HCT116 (cell line): ENCODE data around the gene NTSR1. TPM values are rescaled to one million over a fixed set of nuclear protein-coding genes. Genes with fewer than 3 reads are reported as not detected.

ENCODE experiments used
- ATAC-seq: fragments of 200-7000 bp; cut with Tn5 transposase; 2 replicates; pipeline ENCODE4 v1.9.1; 2020; ENCODE audit warnings: mild to moderate bottlenecking, moderate library complexity
- BruUV-seq: library from RNA; stranded (reverse); fragments of 400-500 nt; replicated peaks from 2 replicates; lab custom pipeline; 2021; lab: Mats Ljungman, UMichigan
- CTCF ChIA-PET: fragments of 300-600 bp; sonication (Branson Sonifier 250); formaldehyde crosslinking; loops from one replicate; lab custom pipeline; 2021; ENCODE audit warnings: antibody characterized with exemption; lab: Charles Lee
- POLR2A ChIA-PET: fragments of 300-600, 350-600 bp; sonication (Branson Sonifier 250); formaldehyde crosslinking; loops from one replicate; lab custom pipeline; 2021; ENCODE audit warnings: antibody characterized with exemption; lab: Charles Lee
- RAD21 ChIA-PET, 2 experiments: fragments of 300-600 bp; sonication (Branson Sonifier 250); formaldehyde crosslinking; loops; one replicate each; lab custom pipeline; 2023; ENCODE audit warnings: low total read pairs in 2 of 2; ENCODE audit not compliant: uncharacterized antibody in 2 of 2, unreplicated experiment in 2 of 2, low non-redundant PET in 1 of 2; lab: Charles Lee
- DNase-seq: peaks from one replicate; pipeline ENCODE4 v3.0.0-alpha.2; 2010; ENCODE audit warnings: low read depth, low spot score
- H2AFZ ChIP-seq: fragments of 200-600 bp; shearing (Covaris generic), sonication (generic); 2 replicates; pipeline ENCODE4 v1.6.1; 2017; ENCODE audit warnings: low read depth, mixed run types, mixed read lengths, antibody characterized with exemption, low read length; ENCODE audit not compliant: poor library complexity, severe bottlenecking
- H3K27ac ChIP-seq: 2 replicates; pipeline ENCODE4 v1.5.1; 2012; ENCODE audit warnings: low read depth, low read length
- H3K27me3 ChIP-seq: fragments of 200-600 bp; sonication (generic); 2 replicates; pipeline ENCODE4 v1.6.1; 2016; ENCODE audit warnings: mixed run types, low read length, mixed read lengths; ENCODE audit not compliant: insufficient read depth
- H3K36me3 ChIP-seq, 2 experiments: fragments of 200-500 bp in 1 of 2; fragments of 200-600 bp in 1 of 2; sonication (Bioruptor generic) in 1 of 2; sonication (generic) in 1 of 2; 2 replicates each; pipeline versions ENCODE4 v1.5.1 to v1.6.1; 2014 to 2016; ENCODE audit warnings: low read length in 2 of 2, inconsistent platforms in 1 of 2, mixed read lengths in 1 of 2, mixed run types in 1 of 2; ENCODE audit not compliant: insufficient read depth in 2 of 2, control insufficient read depth in 1 of 2
- H3K4me1 ChIP-seq, 2 experiments: fragments of 200-600 bp in 1 of 2; sonication (generic) in 1 of 2; 2 replicates each; pipeline versions ENCODE4 v1.5.1 to v1.6.1; 2012 to 2017; ENCODE audit warnings: low read length in 2 of 2, inconsistent platforms in 1 of 2, mild to moderate bottlenecking in 1 of 2, mixed read lengths in 1 of 2, mixed run types in 1 of 2, moderate library complexity in 1 of 2; ENCODE audit not compliant: insufficient read depth in 2 of 2, control insufficient read depth in 1 of 2
- H3K4me2 ChIP-seq: fragments of 200-600 bp; sonication (generic); 2 replicates; pipeline ENCODE4 v1.6.1; 2017; ENCODE audit warnings: mixed run types, low read length, mixed read lengths
- H3K4me3 ChIP-seq, 2 experiments: fragments of 200-600 bp in 1 of 2; sonication (generic) in 1 of 2; replicated peaks in 1 of 2; 2 replicates each; pipeline ENCODE4 v1.5.1; 2011 to 2016; ENCODE audit warnings: low read length in 2 of 2, control low read depth in 1 of 2, low read depth in 1 of 2, mild to moderate bottlenecking in 1 of 2, mixed read lengths in 1 of 2, mixed run types in 1 of 2
- H3K79me2 ChIP-seq: fragments of 200-600 bp; sonication (generic); 2 replicates; pipeline ENCODE4 v1.6.1; 2017; ENCODE audit warnings: mild to moderate bottlenecking, mixed run types, low read length, moderate library complexity, mixed read lengths; ENCODE audit not compliant: insufficient read depth
- H3K9ac ChIP-seq: fragments of 200-600 bp; sonication (generic); 2 replicates; pipeline ENCODE4 v1.6.1; 2016; ENCODE audit warnings: low read length, mixed read lengths
- H3K9me2 ChIP-seq: fragments of 200-600 bp; sonication (generic), shearing (Covaris generic); 2 replicates; pipeline ENCODE4 v1.6.1; 2017; ENCODE audit warnings: mixed run types, mild to moderate bottlenecking, moderate library complexity; ENCODE audit not compliant: insufficient read depth
- H3K9me3 ChIP-seq, 2 experiments: fragments of 200-500 bp in 1 of 2; fragments of 200-600 bp in 1 of 2; sonication (Bioruptor generic) in 1 of 2; sonication (generic) in 1 of 2; 2 replicates each; pipeline ENCODE4 v1.6.1; 2014 to 2017; ENCODE audit warnings: low read length in 2 of 2, mixed read lengths in 2 of 2, inconsistent platforms in 1 of 2, low read depth in 1 of 2, mild to moderate bottlenecking in 1 of 2, mixed run types in 1 of 2, moderate library complexity in 1 of 2; ENCODE audit not compliant: control insufficient read depth in 1 of 2, insufficient read depth in 1 of 2
- H4K20me1 ChIP-seq: fragments of 200-600 bp; sonication (generic), shearing (Covaris generic); 2 replicates; pipeline ENCODE4 v1.6.1; 2017; ENCODE audit warnings: mixed run types, mild to moderate bottlenecking, moderate library complexity; ENCODE audit not compliant: insufficient read depth
- CBX3 ChIP-seq: IDR thresholded peaks from 2 replicates; pipeline ENCODE4 v1.6.1; 2012; ENCODE audit warnings: low read depth
- FOSL1 ChIP-seq: IDR thresholded peaks from 2 replicates; pipeline ENCODE4 v1.6.1; 2012; ENCODE audit warnings: low read depth
- SIN3A ChIP-seq: IDR thresholded peaks from 2 replicates; pipeline ENCODE4 v1.6.1; 2012; ENCODE audit warnings: low read depth
- SRF ChIP-seq: IDR thresholded peaks from 2 replicates; pipeline ENCODE4 v1.6.1; 2012; ENCODE audit warnings: low read depth
- TCF7L2 ChIP-seq: IDR thresholded peaks from 2 replicates; pipeline ENCODE4 v1.7.0; 2011; ENCODE audit warnings: borderline replicate concordance, inconsistent platforms; ENCODE audit not compliant: insufficient read depth, insufficient read length; ENCODE audit errors: extremely low read depth
- ZBTB33 ChIP-seq: IDR thresholded peaks from 2 replicates; pipeline ENCODE4 v1.6.1; 2011; ENCODE audit warnings: mild to moderate bottlenecking, low read length, moderate library complexity; ENCODE audit not compliant: insufficient replicate concordance; ENCODE audit errors: extremely low read depth
- ZFX ChIP-seq: fragments of 450-650 bp; IDR thresholded peaks from 2 replicates; pipeline ENCODE4 v1.6.1; 2017
- ZNF274 ChIP-seq: fragments of 200-500 bp; sonication (Bioruptor generic); IDR thresholded peaks from 2 replicates; pipeline ENCODE4 v1.6.1; 2014; ENCODE audit warnings: mild to moderate bottlenecking, low read depth, low read length, inconsistent platforms
- intact Hi-C: fragments of 100-400 bp; cut with micrococcal nuclease; formaldehyde crosslinking; loops from 2 replicates; pipeline ENCODE4 v1.10.0; 2022
- total RNA-seq: library from RNA; stranded (reverse); gene quantifications from one replicate; pipeline ENCODE4 v1.2.1, GENCODE V29; 2021; ENCODE audit not compliant: unreplicated experiment
- TF ChIP-seq, protein P1 (sequence below): IDR thresholded peaks from 2 replicates; pipeline ENCODE4 v1.6.1; 2012
- TF ChIP-seq, protein P2 (sequence below): IDR thresholded peaks from 2 replicates; pipeline ENCODE4 v1.6.1; 2012

Gene NTSR1
- total RNA-seq, 1 experiment from 2014 or later, result 187 TPM

DNA sequence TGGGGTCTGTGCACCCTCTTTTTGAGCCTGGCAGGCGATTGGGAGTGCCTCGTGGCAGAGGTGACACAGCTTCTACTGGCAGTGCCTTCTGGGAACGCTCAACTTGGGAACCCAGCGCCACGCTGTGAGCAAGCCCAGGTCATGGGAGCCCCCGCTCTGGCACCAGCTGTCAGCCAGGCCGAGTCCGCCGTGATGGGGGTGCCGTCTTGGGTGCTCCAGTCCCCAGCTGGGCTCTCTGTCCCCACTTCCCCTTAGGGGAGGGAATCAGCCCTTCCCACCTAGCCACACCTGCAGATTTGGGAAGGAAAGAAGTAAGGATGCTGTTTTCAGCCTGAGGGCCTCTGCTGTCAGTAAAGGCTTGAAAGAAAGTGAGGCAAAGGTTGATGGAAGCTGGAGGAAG is 31.0 kb upstream of the NTSR1 start:
- no peaks in the 10 kb centered on the region for H3K9me2 ChIP-seq
- peaks cover 0 to 10% of the 10 kb centered on the region in 2 experiments; a peak in 1 of 4 replicates for H3K4me1 ChIP-seq
- H3K9me3 ChIP-seq, result peaks cover 0 to 6% of the 10 kb centered on the region in 2 experiments; a peak in 1 of 4 replicates
- BruUV-seq, result no TSS peak
- POLR2A ChIA-PET, result interaction anchor here (1.2 kb wide), 1 partner anchor 30 kb away, joined by 4 read pairs; no protein-coding TSS in a partner anchor
- H3K36me3 ChIP-seq, result no peaks in the 10 kb centered on the region
- no peak for DNase-seq
- no peak overlapping the region for H3K9ac ChIP-seq
- no peak overlapping the region for H2AFZ ChIP-seq
- RAD21 ChIA-PET, result no interaction called here
- no peak overlapping the region for H3K4me2 ChIP-seq
- CTCF ChIA-PET, result no interaction called here
- H3K27ac ChIP-seq, result no peak overlapping the region
- H3K79me2 ChIP-seq, result no peaks in the 10 kb centered on the region
- no peaks in the 10 kb centered on the region for H4K20me1 ChIP-seq
- TF ChIP-seq TCF7L2 (no peak), ZFX (no peak), FOSL1 (no peak), SRF (no peak), ZNF274 (no peak), ZBTB33 (no peak), SIN3A (no peak), CBX3 (no peak)
- TF ChIP-seq, protein P1, sequence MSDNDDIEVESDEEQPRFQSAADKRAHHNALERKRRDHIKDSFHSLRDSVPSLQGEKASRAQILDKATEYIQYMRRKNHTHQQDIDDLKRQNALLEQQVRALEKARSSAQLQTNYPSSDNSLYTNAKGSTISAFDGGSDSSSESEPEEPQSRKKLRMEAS, result no peak
- TF ChIP-seq, protein P2, sequence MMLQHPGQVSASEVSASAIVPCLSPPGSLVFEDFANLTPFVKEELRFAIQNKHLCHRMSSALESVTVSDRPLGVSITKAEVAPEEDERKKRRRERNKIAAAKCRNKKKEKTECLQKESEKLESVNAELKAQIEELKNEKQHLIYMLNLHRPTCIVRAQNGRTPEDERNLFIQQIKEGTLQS, result no peak
- TF ChIP-seq, all 23 proteins: peak for 0
- Histone ChIP-seq H3K4me3 (no peak overlapping the region), H3K27me3 (no peaks in the 10 kb centered on the region)
- no peak for ATAC-seq
- intact Hi-C loops, result no loop called here
